Keratinocyte (primary cell): ENCODE measurements around the gene PTPRD.

Experiments
- EZH2 ChIP-seq: IDR thresholded peaks from one replicate; pipeline ENCODE4 v1.6.1; 2012; ENCODE audit warnings: inconsistent platforms, mild to moderate bottlenecking, low read length, moderate library complexity
- TF ChIP-seq, protein P1 (sequence below), 3 experiments: IDR thresholded peaks in 1 of 3; conservative IDR thresholded peaks in 1 of 3; optimal IDR thresholded peaks in 1 of 3; 2 replicates in 2 of 3; 3 replicates in 1 of 3; pipeline versions ENCODE3 to v1.5.1; 2011; ENCODE audit warnings: low read length in 3 of 3, mild to moderate bottlenecking in 3 of 3, moderate library complexity in 2 of 3, control low read depth in 1 of 3, inconsistent platforms in 1 of 3; ENCODE audit not compliant: insufficient read depth in 2 of 3; ENCODE audit errors: extremely low read depth in 1 of 3

DNA sequence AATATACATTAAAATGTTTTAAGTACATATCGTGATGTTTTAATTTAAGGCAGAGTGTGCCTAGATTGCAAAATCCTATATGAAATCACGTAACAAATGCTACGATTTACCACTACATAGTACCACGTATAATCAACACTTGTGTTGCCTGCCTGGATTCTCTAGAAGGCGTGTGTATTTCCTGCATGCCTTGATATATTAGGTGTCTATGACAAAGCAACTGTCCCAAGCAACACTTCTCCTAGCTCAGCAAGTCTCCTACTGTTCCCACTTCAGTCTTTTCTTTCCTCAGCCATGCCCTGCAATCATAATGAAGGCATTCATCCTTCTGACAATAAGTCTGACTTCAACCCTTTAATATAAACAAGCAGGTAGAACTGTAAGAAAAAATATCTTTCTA, 89.6 kb downstream of the PTPRD start:
- TF ChIP-seq, protein P1, sequence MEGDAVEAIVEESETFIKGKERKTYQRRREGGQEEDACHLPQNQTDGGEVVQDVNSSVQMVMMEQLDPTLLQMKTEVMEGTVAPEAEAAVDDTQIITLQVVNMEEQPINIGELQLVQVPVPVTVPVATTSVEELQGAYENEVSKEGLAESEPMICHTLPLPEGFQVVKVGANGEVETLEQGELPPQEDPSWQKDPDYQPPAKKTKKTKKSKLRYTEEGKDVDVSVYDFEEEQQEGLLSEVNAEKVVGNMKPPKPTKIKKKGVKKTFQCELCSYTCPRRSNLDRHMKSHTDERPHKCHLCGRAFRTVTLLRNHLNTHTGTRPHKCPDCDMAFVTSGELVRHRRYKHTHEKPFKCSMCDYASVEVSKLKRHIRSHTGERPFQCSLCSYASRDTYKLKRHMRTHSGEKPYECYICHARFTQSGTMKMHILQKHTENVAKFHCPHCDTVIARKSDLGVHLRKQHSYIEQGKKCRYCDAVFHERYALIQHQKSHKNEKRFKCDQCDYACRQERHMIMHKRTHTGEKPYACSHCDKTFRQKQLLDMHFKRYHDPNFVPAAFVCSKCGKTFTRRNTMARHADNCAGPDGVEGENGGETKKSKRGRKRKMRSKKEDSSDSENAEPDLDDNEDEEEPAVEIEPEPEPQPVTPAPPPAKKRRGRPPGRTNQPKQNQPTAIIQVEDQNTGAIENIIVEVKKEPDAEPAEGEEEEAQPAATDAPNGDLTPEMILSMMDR (optimal IDR thresholded peaks at IDR 0.05 in 1 of 3, IDR thresholded peaks at IDR 0.05 in 1 of 3, conservative IDR thresholded peaks at IDR 0.05 in 1 of 3; ENCODE audit: extremely low read depth in 1 of 3, insufficient read depth in 2 of 3, low read length in 3 of 3) = no peak
- no peak for TF ChIP-seq EZH2
